Stimulated activated CD4-positive, alpha-beta T cell treated with anti-CD3 and anti-CD28 coated beads, Interleukin-4, amount 100 ng/mL, for 4 hours (primary cell): Measurements from ENCODE around the gene TSR3.

Experiments used
- DNase-seq, 2 experiments: peaks; one replicate each; pipeline ENCODE4 v3.0.0-alpha.2; 2020

Gene TSR3

GRCh38 chr16:1350691-1351090 lies 987 bp downstream of the TSR3 start:
- no peak for DNase-seq

GRCh38 chr16:1349951-1350350 lies 1.7 kb downstream of the TSR3 start:
- DNase-seq: no peak

DNA sequence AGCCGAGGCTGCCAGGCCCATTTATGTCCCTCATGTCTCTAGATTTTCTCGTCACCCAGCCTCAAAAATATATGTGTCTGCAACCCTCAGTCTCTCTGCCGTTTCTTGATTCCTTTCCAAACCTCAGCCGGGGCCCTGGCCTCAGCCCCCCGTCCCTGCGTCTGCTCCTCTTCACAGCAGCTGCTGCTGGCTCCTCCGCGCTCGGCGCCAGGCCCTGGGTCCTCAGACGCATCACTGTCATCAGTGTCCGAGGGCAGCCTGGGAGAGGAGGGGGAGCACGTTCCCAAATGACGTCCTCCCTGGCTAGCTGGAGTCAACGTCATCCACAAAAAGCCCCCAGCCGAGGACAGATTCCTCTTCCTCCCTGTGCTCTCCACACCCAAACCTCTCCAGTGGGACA lies 2.3 kb downstream of the TSR3 start:
- no peak for DNase-seq

- DNase-seq: no peak
Observed at GRCh38 chr16:1348926-1349325, 2.8 kb downstream of the TSR3 start.

DNA sequence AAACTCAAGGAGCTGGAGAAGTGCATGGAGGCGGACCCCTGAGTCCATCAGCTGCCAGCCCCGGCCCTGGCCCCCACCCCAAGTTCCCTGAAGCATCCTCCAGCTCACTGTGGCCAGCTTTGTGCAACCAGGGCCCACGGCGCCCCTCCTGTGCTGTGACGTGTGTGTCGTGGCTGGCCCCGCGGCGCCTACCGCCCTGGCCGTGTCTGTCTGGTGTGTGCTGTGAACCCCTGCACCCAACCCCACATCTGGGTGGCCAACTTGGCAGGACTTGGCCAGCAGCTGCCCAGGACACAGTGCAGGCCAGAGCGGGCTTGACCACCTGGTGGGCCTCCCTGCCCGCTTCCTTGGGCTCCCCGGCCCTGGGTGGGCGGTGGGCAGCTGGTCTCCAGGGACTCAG lies 3.2 kb downstream of the TSR3 start:
- no peak for DNase-seq

DNA sequence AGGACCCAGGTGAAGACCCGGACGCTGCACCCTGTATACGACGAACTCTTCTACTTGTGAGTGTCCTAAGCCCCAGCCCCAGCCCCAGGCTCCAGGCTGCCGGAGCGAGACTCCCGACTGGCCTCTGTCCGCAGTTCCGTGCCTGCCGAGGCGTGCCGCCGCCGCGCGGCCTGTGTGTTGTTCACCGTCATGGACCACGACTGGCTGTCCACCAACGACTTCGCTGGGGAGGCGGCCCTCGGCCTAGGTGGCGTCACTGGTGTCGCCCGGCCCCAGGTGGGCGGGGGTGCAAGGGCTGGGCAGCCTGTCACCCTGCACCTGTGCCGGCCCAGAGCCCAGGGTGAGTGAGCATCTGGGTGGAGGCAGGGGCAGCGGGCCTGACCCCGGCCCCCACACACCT lies 3.7 kb downstream of the TSR3 start:
- DNase-seq: no peak

DNA sequence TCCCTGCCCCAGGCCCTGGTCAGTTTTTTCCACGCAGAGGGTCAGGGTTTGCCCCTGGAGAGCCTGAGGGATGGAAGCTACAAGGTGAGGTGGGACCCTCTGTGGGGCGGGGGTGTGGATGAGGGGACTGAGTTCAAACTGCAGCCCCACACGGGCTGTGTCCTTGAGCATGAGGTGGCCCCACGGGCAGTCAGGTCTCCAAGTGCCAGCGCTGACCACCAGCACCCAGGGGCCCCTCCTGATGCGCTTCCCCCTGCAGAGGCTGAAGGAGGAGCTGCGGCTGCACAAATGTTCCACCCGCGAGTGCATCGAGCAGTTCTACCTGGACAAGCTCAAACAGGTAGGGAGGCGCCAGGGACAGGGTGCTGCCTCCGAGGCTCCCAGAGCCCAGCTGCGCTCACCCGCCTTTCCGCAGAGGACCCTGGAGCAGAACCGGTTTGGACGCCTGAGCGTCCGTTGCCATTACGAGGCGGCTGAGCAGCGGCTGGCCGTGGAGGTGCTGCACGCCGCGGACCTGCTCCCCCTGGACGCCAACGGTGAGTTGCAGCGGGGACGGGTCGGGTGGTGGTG lies 4.3 kb downstream of the TSR3 start:
- no peak for DNase-seq

- no peak for DNase-seq
Observed at GRCh38 chr16:1346422-1347285, 5.0 kb downstream of the TSR3 start.

GRCh38 chr16:1345651-1346421 lies 5.8 kb downstream of the TSR3 start:
- DNase-seq: no peak

DNA sequence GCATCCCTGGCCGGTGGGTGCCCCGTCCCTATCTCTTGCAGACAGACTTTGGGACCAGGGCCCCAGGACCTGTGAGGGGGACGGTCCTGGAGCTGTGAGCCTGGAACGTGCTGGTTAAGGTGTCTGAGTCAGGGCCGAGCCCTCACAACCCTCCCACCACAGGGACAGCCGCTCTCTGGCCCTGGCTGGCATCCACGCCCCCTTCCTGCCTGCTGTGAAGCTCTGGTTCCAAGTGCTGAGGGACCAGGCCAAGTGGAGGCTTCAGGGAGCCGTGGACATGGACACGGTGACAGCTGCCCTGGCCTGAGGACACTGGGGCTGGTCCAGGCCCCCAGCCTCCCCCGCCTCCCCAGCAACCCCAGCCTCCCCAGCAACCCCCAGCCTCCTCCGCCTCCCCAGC lies 6.6 kb downstream of the TSR3 start:
- DNase-seq: no peak

DNA sequence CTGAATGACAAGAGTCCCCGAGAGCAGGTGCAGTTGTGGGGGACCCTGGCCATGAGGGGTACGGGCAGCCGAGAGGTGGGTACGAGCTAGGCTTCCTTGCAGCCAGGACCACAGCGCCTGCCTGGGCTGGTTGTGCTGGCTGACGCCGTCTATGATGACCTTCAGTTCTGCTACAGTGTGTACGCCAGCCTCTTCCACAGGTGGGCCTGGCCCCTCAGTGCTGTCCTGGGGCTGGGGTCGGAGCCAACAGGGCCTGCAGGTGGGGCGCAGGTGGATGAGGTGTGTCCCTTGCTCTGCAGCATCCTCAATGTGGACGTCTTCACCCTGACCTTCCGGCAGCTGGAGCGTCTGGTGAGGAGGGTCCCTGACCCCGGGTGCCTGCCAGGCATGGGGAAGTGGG lies 7.2 kb downstream of the TSR3 start:
- no peak for DNase-seq

GRCh38 chr16:1343428-1344242 lies 8.0 kb downstream of the TSR3 start:
- no peak for DNase-seq

DNA sequence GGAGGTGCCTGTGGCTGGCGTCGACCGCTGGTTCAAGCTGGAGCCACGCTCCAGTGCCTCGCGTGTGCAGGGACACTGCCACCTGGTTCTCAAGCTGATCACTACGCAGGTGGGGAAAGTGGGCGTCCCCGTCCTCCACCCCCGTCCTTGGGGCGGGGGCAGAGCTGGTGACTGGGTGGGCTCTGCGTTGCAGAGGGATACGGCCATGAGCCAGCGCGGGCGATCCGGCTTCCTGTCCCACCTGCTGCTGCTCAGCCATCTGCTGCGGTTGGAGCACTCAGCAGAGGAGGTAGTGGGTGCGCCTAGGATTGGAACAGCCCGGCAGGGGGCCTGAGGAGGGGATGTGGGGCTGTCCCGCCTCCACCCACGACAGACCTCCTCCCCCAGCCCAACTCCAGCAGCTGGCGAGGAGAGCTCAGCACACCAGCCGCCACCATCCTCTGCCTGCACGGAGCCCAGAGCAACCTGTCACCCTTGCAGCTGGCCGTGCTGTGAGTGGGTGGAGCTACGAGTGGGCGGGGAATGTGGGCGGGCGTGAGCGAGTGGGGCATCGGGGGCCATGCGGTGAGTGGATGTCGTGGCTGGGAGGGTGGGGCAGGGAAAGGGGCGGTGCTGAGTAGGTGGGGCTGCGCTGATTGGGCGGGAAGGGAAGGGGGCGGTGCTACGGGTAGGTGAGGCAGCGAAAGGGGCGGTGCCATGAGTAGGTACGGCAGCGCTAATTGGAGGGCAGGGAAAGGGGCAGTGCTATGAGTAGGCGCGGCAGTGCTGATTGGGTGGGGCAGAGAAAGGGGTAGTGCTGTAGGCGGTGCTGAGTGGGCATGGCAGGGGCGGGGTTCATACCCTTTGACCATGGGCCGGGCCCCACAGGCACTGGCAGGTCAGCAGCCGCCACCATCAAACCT lies 8.9 kb downstream of the TSR3 start:
- peak; percentile 84 to 93 for DNase-seq

GRCh38 chr16:1341495-1342420 lies 9.9 kb downstream of the TSR3 start:
- no peak for DNase-seq

DNA sequence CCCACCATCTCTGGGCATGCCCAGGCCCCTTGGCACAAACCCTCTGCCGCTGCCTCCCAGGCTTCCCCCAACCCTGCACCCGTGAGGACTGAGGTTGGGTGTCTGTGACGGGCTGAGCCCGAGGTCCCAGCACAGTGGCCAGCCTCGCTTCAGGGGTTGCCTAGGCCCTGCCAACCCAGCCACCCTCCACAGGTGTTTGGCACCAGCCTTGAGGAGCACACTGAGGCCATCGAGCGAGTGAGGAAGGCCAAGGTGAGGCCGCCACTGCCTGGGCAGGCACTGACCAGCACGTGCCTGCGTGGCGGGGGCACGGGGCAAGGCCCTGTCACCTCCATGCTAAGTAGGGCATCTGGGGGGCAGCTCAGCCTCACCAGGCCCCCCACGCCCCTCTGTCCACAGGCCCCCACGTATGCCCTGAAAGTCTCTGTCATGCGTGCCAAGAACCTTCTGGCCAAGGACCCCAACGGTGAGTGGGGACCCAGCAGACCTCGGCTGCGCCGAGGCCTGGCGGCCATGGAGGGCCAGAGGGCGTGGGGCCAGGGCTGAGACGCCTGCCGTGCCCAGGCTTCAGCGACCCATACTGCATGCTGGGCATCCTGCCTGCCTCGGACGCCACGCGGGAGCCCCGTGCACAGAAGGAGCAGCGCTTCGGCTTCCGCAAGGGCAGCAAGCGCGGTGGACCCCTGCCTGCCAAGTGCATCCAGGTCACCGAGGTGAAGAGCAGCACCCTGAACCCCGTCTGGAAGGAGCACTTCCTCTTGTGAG lies 10.8 kb downstream of the TSR3 start:
- DNase-seq: no peak

GRCh38 chr16:1338855-1339675 lies 12.6 kb downstream of the TSR3 start:
- DNase-seq: no peak

DNA sequence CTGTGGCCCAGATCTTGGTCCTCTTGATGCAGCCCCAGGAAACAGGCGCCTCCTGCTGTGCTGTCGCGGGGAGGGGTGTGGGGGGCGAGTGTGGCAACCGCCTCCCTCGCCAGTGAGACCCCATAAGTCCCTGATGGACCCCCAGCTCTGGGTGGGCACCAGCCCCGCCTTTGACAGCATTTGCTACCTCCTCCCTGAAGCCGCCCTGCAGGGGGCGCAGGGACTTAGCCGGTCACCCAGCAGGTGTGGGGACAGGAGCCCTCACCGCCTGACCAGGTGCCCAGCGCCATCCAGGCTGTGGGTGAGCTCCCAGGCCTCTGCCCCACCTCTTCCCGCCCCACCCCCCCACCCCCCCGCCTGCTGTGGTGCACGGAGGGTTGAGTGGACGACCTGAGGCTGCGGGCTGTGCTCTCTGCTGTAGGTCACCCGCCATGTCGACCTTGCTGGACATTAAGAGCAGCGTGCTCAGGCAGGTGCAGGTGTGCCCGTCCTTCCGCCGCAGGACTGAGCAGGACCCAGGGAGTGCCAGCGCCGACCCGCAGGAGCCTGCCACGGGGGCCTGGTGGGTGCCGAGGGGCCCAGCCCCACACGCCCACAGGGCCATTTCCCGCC lies 13.5 kb downstream of the TSR3 start:
- DNase-seq: no peak

DNA sequence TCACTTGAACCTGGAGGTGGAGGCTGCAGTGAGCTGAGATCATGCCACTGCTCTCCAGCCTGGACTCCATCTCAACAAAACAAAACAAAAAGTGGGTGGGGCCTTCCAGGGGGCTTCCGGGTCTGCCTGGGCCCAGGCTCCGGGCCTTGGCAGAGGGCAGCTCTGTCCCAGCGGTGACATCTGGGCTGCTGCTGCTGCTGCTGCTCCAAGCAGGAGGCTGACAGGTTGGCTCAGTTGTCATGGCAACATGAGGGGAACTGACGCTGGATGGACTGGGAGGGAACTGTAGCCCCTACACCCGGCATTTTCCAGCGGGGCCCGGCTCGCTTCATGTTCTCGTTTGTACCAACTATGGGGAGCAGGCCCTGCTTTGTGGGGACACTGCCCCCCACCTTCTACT lies 14.2 kb downstream of the TSR3 start:
- DNase-seq: no peak

- no peak for DNase-seq
Observed at GRCh38 chr16:1336619-1337018, 15.1 kb downstream of the TSR3 start.
